Gastroesophageal sphincter (tissue), 4 donors: ENCODE data around the gene MYO1D. TPM values are rescaled to one million over a fixed set of nuclear protein-coding genes. Genes with fewer than 3 reads are reported as not detected.
"Not testable (repeated sequence)": the region's sequence is repeated elsewhere in the genome, so short reads cannot be mapped to it uniquely, and the experiment has no call there.

Experiments
- ATAC-seq: fragments of 150-250 bp; one replicate; pipeline ENCODE4 v1.9.1; 2016; ENCODE audit warnings: mild to moderate bottlenecking, moderate library complexity
- H3K27ac ChIP-seq, 4 donors: fragments of 200-600 bp; sonication (generic) in 3 of 4; 1 replicate in 3 of 4; 2 replicates in 1 of 4; pipeline ENCODE4 v1.5.1; 2016 to 2019
- H3K27me3 ChIP-seq: fragments of 200-600 bp; sonication (generic); one replicate; pipeline ENCODE4 v1.5.1; 2019
- H3K36me3 ChIP-seq, 2 donors: fragments of 200-600 bp; sonication (generic); one replicate each; pipeline ENCODE4 v1.5.1; 2019; ENCODE audit warnings: control low read depth in 1 of 2
- H3K4me1 ChIP-seq, 3 donors: fragments of 200-600 bp; sonication (generic); 1 replicate in 2 of 3; 2 replicates in 1 of 3; pipeline ENCODE4 v1.5.1; 2016 to 2019; ENCODE audit warnings: control low read depth in 2 of 3
- H3K4me3 ChIP-seq, 2 donors: fragments of 200-600 bp; sonication (generic); one replicate each; pipeline ENCODE4 v1.5.1; 2019; ENCODE audit warnings: mild to moderate bottlenecking in 1 of 2, moderate library complexity in 1 of 2
- H3K9me3 ChIP-seq, 3 donors: fragments of 200-600 bp; sonication (generic); one replicate each; pipeline ENCODE4 v1.5.1; 2017 to 2019; ENCODE audit warnings: control low read depth in 2 of 3
- EP300 ChIP-seq: sonication (generic); formaldehyde crosslinking; IDR thresholded peaks from one replicate; pipeline ENCODE4 v1.6.1; 2017; ENCODE audit warnings: antibody characterized with exemption, mild to moderate bottlenecking
- POLR2A ChIP-seq, 2 donors: fragments of 450-650 bp; IDR thresholded peaks; one replicate each; pipeline ENCODE4 v1.6.1; 2017; ENCODE audit warnings: antibody characterized with exemption in 2 of 2, mild to moderate bottlenecking in 2 of 2, moderate library complexity in 1 of 2
- POLR2AphosphoS5 ChIP-seq: sonication (generic); formaldehyde crosslinking; IDR thresholded peaks from one replicate; pipeline ENCODE4 v1.6.1; 2017; ENCODE audit warnings: antibody characterized with exemption
- WGBS, 2 donors: methylation state at CpG; one replicate each; pipeline ENCODE4 v1.1.5; 2018; ENCODE audit warnings: low coverage in 1 of 2; 5-methylcytosine and 5-hydroxymethylcytosine counted together
- total RNA-seq, 4 donors: library from RNA; depleted of rRNA; stranded (reverse); fragments of >200 nt; gene quantifications; one replicate each; pipeline ENCODE4 v1.1.0, GENCODE V29; 2016
- TF ChIP-seq, protein P1 (sequence below), 4 experiments: fragments of 200-600 bp in 2 of 4; fragments of 450-650 bp in 2 of 4; sonication (generic) in 1 of 4; IDR thresholded peaks; one replicate each; pipeline ENCODE4 v1.5.1; 2017 to 2019; ENCODE audit warnings: antibody characterized with exemption in 4 of 4, mild to moderate bottlenecking in 2 of 4, moderate library complexity in 2 of 4

MYO1D gene
- total RNA-seq, 4 donors from 2014 or later: 28.2 to 63.5 (median 47.2) TPM

- Histone ChIP-seq H3K27me3 (no peaks in the 10 kb centered on the region), H3K4me3 (no peak overlapping the region), H3K27ac (no peak overlapping the region), H3K9me3 (no peaks in the 10 kb centered on the region), H3K4me1 (peaks cover 0 to 8% (median 0%) of the 10 kb centered on the region in 3 donors), H3K36me3 (no peaks in the 10 kb centered on the region)
- WGBS, 2 donors: 79 to 80% methylated on average over 3 of the region's 3 CpGs
- ATAC-seq: no peak
- TF ChIP-seq POLR2A (IDR thresholded peaks at IDR 0.05) (no peak), EP300 (no peak), POLR2AphosphoS5 (no peak)
- TF ChIP-seq, protein P1, sequence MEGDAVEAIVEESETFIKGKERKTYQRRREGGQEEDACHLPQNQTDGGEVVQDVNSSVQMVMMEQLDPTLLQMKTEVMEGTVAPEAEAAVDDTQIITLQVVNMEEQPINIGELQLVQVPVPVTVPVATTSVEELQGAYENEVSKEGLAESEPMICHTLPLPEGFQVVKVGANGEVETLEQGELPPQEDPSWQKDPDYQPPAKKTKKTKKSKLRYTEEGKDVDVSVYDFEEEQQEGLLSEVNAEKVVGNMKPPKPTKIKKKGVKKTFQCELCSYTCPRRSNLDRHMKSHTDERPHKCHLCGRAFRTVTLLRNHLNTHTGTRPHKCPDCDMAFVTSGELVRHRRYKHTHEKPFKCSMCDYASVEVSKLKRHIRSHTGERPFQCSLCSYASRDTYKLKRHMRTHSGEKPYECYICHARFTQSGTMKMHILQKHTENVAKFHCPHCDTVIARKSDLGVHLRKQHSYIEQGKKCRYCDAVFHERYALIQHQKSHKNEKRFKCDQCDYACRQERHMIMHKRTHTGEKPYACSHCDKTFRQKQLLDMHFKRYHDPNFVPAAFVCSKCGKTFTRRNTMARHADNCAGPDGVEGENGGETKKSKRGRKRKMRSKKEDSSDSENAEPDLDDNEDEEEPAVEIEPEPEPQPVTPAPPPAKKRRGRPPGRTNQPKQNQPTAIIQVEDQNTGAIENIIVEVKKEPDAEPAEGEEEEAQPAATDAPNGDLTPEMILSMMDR (IDR thresholded peaks at IDR 0.05): no peak
These were observed 343.6 kb downstream of the MYO1D start for GRCh38 chr17:32533296-32533695.

DNA sequence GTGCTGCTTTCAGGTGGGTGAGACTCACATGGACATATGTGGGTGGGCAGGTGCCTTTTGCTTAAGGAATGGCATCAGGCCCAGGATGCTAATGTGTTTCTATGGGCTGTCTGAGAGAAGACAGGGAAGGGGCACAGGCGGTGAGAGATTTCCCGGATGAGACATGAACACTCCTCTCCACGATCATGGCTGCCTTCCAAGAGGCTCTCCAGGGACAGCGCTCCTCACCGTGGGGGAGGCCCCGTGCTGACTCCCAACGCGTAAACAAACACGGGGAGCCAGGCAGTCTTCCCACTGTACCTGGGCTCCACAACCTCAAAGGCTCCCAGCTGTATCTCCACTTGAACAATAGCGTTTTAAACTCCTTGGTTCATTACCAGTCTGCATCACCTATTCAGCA, 347.3 kb downstream of the MYO1D start:
- H3K9me3 ChIP-seq: no peaks in the 10 kb centered on the region
- 36 to 47% methylated on average over 6 of the region's 10 CpGs for WGBS, 2 donors
- no peaks in the 10 kb centered on the region for H3K36me3 ChIP-seq
- no peak overlapping the region for H3K27ac ChIP-seq
- no peak for ATAC-seq
- no peaks in the 10 kb centered on the region for H3K27me3 ChIP-seq
- H3K4me3 ChIP-seq: no peak overlapping the region
- no peaks in the 10 kb centered on the region for H3K4me1 ChIP-seq
- no peak for TF ChIP-seq EP300
- TF ChIP-seq POLR2A (IDR thresholded peaks at IDR 0.05): no peak
- no peak for TF ChIP-seq POLR2AphosphoS5
- TF ChIP-seq, protein P1 (IDR thresholded peaks at IDR 0.05): no peak

GRCh38 chr17:32528825-32529224, 348.1 kb downstream of the MYO1D start:
- ATAC-seq: no peak
- Histone ChIP-seq H3K4me1 (no peaks in the 10 kb centered on the region), H3K36me3 (no peaks in the 10 kb centered on the region), H3K4me3 (no peak overlapping the region), H3K27me3 (no peaks in the 10 kb centered on the region), H3K27ac (no peak overlapping the region), H3K9me3 (no peaks in the 10 kb centered on the region)
- TF ChIP-seq POLR2A (IDR thresholded peaks at IDR 0.05) (no peak), EP300 (no peak)
- 63 to 98% methylated on average over 3 to 5 of the region's 7 CpGs for WGBS, 2 donors

- no peak overlapping the region for H3K4me3 ChIP-seq
- ATAC-seq: no peak
- H3K9me3 ChIP-seq: no peaks in the 10 kb centered on the region
- WGBS, 2 donors: 84 to 100% methylated on average over 2 of the region's 4 CpGs
- TF ChIP-seq EP300 (no peak), POLR2A (IDR thresholded peaks at IDR 0.05) (no peak), POLR2AphosphoS5 (no peak)
- TF ChIP-seq, protein P1 (IDR thresholded peaks at IDR 0.05): no peak
- no peaks in the 10 kb centered on the region for H3K4me1 ChIP-seq
- no peak overlapping the region for H3K27ac ChIP-seq
- no peaks in the 10 kb centered on the region for H3K36me3 ChIP-seq
- no peaks in the 10 kb centered on the region for H3K27me3 ChIP-seq
These were observed 349.8 kb downstream of the MYO1D start for GRCh38 chr17:32527146-32527545.

GRCh38 chr17:32525122-32525521, 351.8 kb downstream of the MYO1D start:
- WGBS, 2 donors: 13 to 35% methylated on average over 1 to 4 of the region's 4 CpGs

GRCh38 chr17:32524553-32524880, 352.4 kb downstream of the MYO1D start:
- H3K4me3 ChIP-seq, H3K27ac ChIP-seq, H3K9me3 ChIP-seq, H3K27me3 ChIP-seq, ATAC-seq, H3K36me3 ChIP-seq: not testable (repeated sequence)
- H3K4me1 ChIP-seq: peaks cover 0 to 10% (median 3%) of the 10 kb centered on the region in 3 donors
- 94% methylated on average over 6 of the region's 6 CpGs; no CpG with 5 or more reads in 1 of the 2 donors for WGBS, 2 donors

More at GRCh38 chr17:32525122-32525521, 351.8 kb downstream of the MYO1D start:
- peaks cover 0 to 4% (median 3%) of the 10 kb centered on the region in 3 donors for H3K4me1 ChIP-seq
- H3K27ac ChIP-seq: no peak overlapping the region
- no peaks in the 10 kb centered on the region for H3K36me3 ChIP-seq
- H3K4me3 ChIP-seq: no peak overlapping the region
- H3K27me3 ChIP-seq: no peaks in the 10 kb centered on the region
- no peaks in the 10 kb centered on the region for H3K9me3 ChIP-seq
- ATAC-seq: no peak
- TF ChIP-seq EP300: no peak
- no peak for TF ChIP-seq POLR2A (IDR thresholded peaks at IDR 0.05)
- TF ChIP-seq, protein P1 (IDR thresholded peaks at IDR 0.05): no peak
- TF ChIP-seq POLR2AphosphoS5: no peak
